GM19239 (cell line): ENCODE results near the gene EREG.
"Not testable (repeated sequence)": the region's sequence is repeated elsewhere in the genome, so short reads cannot be mapped to it uniquely, and the experiment has no call there.

Experiments
- DNase-seq: peaks from one replicate; pipeline ENCODE4 v3.0.0; 2011; ENCODE audit warnings: low spot score; ENCODE audit not compliant: insufficient read length
- FAIRE-seq: peaks from 2 replicates; lab custom pipeline; 2011; peaks lifted over from hg19 to GRCh38; lab: Jason Lieb, UNC

The EREG gene

DNA sequence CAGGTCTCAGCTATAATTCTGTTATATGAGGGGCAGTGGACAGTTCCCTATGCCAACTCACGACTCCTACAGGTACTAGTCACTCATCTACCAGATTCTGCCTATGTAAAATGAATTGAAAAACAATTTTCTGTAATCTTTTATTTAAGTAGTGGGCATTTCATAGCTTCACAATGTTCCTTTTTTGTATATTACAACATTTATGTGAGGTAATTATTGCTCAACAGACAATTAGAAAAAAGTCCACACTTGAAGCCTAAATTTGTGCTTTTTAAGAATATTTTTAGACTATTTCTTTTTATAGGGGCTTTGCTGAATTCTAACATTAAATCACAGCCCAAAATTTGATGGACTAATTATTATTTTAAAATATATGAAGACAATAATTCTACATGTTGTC lies 20.4 kb downstream of the EREG start:
- DNase-seq (no peak), FAIRE-seq (no peak)

DNA sequence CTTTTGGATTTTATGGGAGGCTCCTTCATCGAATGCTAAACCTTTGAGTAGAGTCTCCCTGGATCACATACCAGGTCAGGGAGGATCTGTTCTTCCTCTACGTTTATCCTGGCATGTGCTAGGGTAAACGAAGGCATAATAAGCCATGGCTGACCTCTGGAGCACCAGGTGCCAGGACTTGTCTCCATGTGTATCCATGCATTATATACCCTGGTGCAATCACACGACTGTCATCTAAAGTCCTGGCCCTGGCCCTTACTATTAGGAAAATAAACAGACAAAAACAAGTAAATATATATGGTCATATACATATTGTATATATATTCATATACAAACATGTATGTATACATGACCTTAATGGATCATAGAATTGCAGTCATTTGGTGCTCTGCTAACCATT lies 21.2 kb downstream of the EREG start:
- no peak for DNase-seq
- FAIRE-seq, result no peak

DNA sequence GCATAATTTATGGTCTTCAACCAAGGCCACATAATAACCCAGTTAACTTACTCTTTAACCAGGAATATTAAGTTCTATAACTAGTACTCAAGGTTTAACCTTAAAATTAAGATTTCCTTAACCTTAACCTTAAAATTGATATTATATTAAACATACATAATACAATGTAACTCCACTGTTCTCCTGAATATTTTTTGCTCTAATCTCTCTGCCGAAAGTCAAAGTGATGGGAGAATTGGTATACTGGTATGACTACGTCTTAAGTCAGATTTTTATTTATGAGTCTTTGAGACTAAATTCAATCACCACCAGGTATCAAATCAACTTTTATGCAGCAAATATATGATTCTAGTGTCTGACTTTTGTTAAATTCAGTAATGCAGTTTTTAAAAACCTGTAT lies 22.8 kb downstream of the EREG start:
- DNase-seq (no peak), FAIRE-seq (no peak)

DNA sequence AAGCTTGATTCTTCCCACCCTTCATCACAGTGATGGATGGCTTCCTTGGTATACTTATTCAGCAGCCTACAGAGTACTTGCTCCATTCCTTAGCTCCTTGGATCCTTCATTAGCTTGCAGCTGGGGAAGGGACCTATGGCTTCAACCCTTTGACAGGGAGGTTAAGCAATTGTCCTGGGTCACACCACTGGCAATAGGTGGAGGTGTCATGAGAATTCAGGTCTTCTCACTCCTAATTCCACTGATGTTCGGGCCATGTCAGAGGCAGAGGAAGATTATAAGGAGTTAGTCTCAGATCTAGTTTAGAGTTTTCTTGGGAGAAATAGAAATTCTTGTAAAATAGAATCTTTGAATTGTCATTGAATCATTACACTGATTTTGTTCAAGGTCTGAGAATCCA lies 24.5 kb downstream of the EREG start:
- no peak for FAIRE-seq
- no peak for DNase-seq

DNA sequence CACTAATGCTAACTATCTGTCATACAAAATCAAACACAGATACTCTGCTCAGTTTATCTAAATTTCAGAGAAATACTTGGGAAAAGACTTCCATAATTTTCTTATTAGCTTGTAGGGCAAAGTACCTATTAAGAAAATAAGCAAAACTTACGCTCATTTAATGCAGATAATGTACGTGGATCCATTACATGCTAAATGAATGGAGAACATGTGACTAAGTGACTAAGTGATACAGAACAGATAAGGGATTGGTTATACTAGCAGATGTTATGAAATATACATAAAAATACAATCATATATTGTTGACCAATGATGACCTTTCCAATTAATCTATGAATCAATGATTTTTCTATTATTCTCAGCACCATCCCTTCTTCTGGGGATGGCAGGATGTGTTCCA lies 25.7 kb downstream of the EREG start:
- DNase-seq, result no peak
- FAIRE-seq, result no peak

DNA sequence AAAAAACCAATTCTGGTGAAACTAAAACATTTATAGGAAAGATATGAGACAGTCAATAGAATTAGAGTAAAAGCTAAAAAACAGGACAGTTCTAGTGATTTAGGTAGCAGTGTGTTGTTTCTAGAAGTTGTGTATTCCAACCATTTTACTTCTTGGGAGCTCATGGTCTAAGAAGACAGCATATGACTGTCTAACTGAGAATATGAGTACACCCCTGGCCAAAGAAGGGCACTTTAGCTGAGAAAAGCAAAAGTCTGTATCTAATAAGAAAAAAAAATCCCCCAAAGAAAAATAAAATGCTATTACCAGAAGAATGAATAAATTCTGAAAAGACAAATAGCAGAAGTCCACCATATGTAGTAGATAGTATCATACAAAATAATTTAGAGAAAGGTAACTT lies 26.4 kb downstream of the EREG start:
- no peak for FAIRE-seq
- no peak for DNase-seq

DNA sequence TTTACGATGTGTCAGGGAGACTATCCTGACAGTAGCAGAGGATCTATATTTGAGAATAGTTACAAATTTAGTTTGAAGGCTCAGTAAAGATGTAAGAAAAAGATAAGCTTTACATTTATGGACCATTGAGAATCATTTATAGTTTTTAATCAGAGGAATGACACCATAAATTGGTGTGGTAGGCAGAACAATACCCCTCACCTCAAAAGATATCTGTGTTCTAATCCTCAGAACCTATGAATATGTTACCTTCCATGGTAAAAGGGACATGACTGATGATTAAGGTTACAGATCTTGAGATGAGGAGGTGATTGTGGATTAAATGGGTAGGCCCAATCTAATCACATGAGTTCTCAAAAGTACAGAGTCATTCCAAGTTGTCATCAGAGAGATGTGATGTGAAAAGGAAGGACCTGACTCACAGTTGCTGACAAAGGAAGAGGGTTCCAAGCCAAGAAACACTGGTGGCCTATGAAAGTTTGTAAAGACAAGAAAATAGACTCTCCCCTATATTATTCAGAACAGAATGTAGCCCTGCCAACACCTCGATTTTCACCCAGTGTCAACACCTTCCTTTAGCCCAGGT lies 27.0 kb downstream of the EREG start:
- FAIRE-seq, result no peak
- DNase-seq, result no peak

DNA sequence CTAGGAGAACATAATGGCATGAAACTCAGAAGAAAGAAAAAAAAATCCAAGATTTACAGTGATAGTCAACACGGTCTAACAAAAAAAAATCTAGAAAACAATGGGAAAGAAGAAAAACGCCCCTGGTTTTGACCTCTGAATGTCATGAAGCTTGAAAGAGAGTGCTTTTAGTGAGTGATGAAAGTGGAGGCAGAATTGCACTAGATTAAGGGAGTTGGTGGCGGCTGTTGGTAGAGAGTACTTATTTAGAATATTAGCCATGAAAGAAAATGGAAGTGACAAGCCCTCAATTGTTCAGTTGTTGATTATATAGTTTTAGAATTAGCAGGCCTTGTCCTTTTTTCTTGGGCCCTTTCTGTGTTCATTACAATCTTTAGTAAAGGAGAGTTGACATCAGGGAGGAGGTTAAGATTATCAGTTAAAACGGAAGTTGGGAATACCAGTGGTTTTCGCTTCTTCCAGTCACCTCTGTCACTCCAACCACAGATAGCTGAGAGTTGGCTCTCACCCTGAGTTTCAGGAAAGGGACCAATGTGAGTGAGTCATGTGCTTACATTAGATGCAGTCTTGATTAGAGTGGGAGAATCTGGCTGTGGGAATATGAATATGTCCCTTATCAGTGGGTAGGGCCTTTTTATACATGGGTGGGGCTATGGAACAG lies 29.7 kb downstream of the EREG start:
- no peak for DNase-seq
- no peak for FAIRE-seq

DNA sequence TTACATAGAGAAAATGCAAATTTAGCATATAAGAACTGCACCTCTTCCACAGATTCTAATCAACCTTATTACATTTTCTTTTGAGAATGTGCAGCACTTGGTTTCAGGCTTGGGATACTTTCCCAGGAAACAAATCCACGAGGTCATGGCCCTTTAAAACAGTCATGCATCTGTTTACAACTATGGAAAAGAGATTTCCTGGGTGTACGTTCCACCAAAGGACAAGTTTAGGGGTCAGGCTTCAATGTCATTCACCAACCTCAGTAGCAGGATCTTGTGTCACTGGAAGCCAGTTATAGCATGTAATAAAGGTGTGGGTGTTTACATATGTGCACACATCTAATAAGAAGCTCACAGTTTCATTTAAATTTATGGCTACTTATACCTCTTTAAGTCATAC lies 30.7 kb downstream of the EREG start:
- FAIRE-seq (no peak), DNase-seq (no peak)

DNA sequence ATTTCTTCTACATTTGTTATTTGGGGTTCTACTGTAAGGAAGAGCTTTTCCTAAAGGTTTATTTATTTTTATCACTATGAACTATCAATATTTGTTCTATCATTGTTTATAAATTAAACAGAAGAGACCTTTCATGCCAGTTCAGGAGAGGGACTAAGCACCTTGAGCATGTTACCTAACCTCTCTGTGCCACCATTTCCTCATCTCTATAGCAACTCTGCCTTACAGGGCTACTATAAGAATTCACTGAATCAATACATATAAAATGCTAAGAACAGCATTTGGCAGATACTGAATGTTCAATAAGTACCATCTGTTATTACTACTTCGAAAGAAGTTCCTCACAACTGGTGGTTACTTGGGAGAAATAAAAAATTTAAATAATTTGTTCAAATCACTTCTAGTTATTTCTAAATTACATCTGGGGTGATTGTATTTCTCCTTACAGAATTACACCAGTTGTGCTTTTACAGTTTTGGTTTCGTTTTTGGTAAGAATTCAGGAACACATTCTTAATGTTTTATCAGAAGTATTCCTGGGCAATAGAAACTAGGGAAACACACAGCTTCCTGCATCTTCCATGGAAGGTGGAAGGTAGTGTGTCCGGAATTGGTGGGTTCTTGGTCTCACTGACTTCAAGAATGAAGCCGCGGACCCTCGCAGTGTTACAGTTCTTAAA lies 32.9 kb downstream of the EREG start:
- FAIRE-seq (peak; percentile 26), DNase-seq (no peak)

DNA sequence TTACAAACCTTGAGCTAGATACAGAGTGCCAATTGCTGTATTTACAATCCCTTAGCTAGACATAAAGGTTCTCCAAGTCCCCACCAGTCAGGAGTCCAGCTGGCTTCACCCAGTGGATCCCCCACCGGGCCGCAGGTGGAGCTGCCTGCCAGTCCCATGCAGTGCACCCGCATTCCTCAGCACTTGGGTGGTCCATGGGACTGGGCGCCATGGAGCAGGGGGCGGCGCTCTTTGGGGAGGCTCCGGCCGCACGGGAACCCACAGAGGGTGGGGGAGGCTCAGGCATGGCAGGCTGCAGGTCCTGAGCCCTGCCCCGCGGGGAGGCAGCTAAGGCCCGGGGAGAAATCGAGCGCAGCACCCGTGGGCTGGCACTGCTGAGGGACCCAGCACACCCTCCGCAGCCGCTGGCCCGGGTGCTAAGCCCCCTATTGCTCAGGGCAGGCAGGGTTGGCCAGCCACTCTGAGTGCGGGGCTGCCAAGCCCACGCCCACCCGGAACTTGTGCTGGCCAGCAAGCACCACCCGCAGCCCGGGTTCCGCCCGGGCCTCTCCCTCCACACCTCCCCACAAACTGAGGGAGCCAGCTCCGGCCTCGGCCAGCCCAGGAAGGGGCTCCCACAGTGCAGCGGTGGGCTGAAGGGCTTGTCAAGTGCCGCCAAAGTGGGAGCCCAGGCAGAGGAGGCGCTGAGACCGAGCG lies 34.1 kb downstream of the EREG start:
- not testable (repeated sequence) for DNase-seq, FAIRE-seq

DNA sequence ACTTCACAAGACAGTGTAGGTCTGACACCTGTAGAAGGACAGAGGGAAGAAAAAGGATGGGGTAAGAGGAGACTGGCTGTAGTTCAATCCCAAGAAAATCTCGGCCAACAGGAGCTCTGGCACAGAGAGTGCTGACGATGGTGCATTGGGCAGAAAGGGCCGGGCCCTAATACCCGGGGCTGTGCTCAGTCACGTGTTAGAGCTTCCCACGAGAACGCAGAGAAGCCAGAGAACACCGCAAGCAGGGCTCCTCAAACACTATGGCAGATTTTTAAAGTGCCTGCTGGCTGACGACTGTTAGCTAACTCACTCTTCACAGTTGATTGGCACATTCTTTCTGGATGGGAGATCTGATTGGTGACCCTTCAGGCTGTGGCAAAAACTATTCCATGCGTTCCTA lies 35.5 kb downstream of the EREG start:
- DNase-seq (no peak), FAIRE-seq (no peak)

DNA sequence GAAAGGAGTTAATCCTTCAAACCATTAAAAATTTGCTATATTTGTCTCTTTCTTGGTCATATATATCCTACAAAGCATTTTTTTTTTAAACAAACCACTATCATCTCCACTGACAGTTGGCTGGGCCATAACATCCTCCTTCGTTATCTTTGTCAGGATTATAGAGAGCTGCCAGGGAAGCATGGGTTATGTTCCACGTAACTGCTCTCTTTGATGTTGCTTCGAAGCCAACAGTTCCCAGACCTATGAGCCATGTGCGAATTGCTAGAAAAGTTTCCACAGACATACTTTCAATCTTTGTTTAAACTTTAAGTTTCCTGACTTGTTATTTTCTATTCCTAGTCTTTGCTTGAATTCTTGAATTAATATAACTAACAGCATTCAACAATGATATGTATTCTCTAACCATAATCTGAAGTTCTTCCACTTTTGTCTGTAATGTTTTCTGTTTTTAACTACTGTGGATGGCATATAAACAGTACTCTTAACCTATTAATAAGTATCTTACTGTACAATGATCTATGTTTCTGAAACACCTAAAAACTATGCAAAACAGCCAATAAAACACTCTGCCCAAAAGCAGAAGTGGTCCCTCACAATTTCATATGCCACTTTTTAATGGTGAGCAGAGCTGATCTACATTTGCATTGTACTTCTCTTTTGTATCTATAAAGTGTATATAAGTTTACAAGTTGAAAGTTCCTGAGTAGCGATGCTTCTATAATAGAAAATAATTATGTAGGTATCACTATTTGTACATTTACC lies 37.9 kb downstream of the EREG start:
- FAIRE-seq, result peak; percentile 63

DNA sequence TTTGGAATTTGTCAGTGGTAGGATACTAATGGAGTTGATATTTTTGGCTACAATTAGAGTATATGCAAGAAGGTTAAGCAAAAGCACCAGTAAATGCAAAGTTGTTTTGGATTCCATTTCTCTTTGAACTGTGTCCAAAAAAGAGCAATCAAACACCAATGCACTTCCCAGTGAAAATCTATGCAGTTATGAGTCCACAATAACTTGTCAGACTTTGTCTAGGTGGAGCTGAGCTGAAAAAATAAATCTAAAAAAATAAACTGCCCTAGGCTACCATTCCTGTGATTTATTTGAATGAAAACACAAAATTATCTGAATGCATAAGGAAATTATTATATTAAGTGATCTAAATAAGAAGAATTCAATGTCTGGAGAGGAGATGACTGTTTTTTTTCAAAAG lies 42.9 kb downstream of the EREG start:
- DNase-seq (no peak), FAIRE-seq (no peak)

More for the DNA sequence above, 37.9 kb downstream of the EREG start:
- peak; percentile 1 for DNase-seq

DNA sequence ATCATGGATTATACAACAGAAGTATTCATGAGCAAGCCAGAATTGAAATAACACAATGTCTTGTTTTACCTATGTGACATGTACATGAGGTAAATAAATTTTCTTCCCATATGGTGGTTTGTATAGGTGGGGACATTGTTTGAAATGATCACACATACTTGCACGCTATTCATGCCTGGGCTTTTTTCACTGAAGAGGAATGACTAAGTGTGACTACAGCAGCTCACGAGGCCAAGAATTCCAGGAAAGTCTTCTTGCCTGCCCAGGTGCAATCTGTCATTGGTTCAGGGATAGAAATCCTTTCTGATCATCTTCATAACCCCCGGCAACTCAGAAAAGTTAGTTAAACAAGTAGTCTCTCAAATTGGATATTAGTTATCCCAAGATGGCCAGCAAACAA lies 43.7 kb downstream of the EREG start:
- no peak for FAIRE-seq
- no peak for DNase-seq

DNA sequence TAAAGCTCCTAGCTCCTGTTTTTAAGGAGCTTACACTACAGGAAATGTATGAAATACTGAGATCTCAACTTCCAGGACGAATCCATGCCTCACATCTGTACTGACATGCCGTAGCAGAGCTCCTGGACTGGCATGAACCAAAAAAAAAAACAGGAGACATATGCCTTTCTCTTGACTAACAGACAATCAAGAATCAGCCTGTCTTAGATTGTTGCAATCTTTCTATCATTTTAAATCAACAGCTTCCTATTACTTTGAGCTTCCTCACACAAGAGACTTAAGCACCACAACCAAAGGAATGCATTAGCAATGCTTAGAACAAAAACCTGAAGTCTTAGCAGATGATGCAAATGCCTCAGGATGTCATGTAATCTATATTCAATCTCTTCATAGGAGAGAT lies 45.3 kb downstream of the EREG start:
- DNase-seq, result no peak
- no peak for FAIRE-seq

DNA sequence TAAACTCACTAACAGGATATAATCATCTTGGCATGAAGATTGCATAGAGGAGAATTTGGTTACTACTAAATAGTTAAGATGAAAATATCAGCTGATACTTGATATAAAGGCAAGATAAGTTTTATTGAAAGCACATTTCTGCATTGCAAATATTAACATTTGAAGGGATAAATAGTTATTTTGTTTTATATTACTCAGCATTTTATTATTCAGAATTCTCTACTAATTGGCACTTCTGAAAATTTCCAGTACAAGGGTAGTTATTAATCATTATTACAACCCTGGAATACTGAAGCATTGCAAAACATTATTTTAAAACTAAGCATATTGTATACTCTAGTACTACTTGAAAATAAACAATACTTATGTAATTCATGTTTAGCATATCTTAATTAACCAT lies 47.3 kb downstream of the EREG start:
- no peak for DNase-seq
- FAIRE-seq, result no peak

DNA sequence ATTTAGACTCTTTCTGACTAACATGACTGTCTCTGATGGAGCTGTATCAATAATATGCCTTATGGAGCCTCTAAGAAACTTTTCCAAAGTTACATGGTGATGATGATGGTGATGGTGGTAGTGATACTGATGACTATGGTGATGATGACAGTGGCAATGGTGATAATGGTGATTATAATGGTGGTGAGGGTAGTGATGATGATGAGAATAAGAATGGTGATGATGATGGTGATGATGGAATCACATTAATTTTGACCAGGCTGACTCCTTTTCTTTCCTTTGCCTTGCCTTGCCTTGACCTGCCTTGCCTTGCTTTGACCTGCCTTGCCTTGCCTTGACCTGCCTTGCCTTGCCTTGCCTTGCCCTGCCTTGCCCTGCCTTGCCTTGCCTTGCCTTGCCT lies 48.3 kb downstream of the EREG start:
- DNase-seq, result no peak
- no peak for FAIRE-seq

DNA sequence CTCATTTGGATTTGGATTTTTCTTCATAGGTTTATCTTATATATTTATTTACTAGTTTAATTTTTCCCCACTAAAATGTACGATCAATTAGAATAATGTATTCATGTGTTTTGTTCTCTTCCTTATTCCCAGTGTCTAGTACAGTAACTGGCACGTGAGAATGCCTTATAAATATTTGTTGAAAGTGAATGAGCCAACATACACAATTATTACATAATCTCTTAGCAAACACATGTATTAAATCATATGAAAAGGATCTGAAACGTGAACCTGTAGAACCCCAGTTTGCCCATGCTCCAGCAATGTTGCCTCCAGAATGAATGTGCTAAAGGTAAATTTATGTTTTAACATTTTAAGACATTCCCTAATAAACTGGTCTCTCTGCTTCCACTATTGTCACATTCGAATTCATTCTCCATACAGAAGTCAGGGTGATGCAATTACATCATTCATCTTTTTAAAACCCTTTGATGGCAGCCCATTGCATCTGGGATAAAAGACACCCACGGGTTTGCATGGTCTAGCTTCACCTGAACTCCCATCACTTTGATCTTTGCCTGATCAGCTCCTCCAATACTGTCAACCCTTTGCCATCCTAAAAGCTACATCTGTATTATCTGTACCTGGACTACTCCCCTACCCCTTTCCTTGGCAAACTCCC lies 49.3 kb downstream of the EREG start:
- FAIRE-seq (no peak), DNase-seq (no peak)
